KMS-11 (cell line): ENCODE results near the gene SLC12A7.

ENCODE experiments used
- H2AFZ ChIP-seq: fragments of 200-600 bp; sonication (generic); 2 replicates; pipeline ENCODE4 v1.6.1; 2016; ENCODE audit warnings: antibody characterized with exemption, mixed run types, low read depth
- H3K27ac ChIP-seq: fragments of 200-600 bp; sonication (generic); 2 replicates; pipeline ENCODE4 v1.6.1; 2016; ENCODE audit warnings: mild to moderate bottlenecking, mixed run types
- H3K27me3 ChIP-seq: fragments of 200-600 bp; sonication (generic); 2 replicates; pipeline ENCODE4 v1.6.1; 2017; ENCODE audit warnings: mild to moderate bottlenecking, low read depth, mixed run types, moderate library complexity; ENCODE audit not compliant: insufficient read depth
- H3K36me3 ChIP-seq: fragments of 200-600 bp; sonication (generic); 2 replicates; pipeline ENCODE4 v1.6.1; 2017; ENCODE audit warnings: mild to moderate bottlenecking, mixed run types; ENCODE audit not compliant: insufficient read depth
- H3K4me1 ChIP-seq: fragments of 200-600 bp; sonication (generic); 2 replicates; pipeline ENCODE4 v1.6.1; 2016; ENCODE audit warnings: mild to moderate bottlenecking, low read depth, mixed run types; ENCODE audit not compliant: poor library complexity, severe bottlenecking
- H3K4me2 ChIP-seq: fragments of 200-600 bp; sonication (generic); 2 replicates; pipeline ENCODE4 v1.7.0; 2016; ENCODE audit warnings: mild to moderate bottlenecking, mixed run types
- H3K4me3 ChIP-seq: fragments of 200-600 bp; sonication (generic); IDR thresholded peaks from 2 replicates; pipeline ENCODE4 v1.6.1; 2017; ENCODE audit warnings: low read depth, low read length, mixed read lengths; ENCODE audit not compliant: insufficient read depth
- H3K79me2 ChIP-seq: fragments of 200-600 bp; sonication (generic); 2 replicates; pipeline ENCODE4 v1.6.1; 2016; ENCODE audit warnings: low read depth, mixed run types; ENCODE audit not compliant: insufficient read depth
- H3K9ac ChIP-seq: fragments of 200-600 bp; sonication (generic); 2 replicates; pipeline ENCODE4 v1.6.1; 2016; ENCODE audit warnings: mild to moderate bottlenecking, mixed run types
- H4K20me1 ChIP-seq: fragments of 200-600 bp; sonication (generic); 2 replicates; pipeline ENCODE4 v1.6.1; 2016; ENCODE audit warnings: mild to moderate bottlenecking, mixed run types; ENCODE audit not compliant: insufficient read depth
- TF ChIP-seq, protein P1 (sequence below): fragments of 200-600 bp; sonication (generic); conservative IDR thresholded peaks from 2 replicates; pipeline ENCODE4 v1.6.1; 2017; ENCODE audit warnings: low read depth, mild to moderate bottlenecking, antibody characterized with exemption, low read length, moderate library complexity, mixed read lengths

The SLC12A7 gene

GRCh38 chr5:1013238-1013947 lies 98.5 kb downstream of the SLC12A7 start:
- peaks cover 55% of the 10 kb centered on the region for H3K4me1 ChIP-seq
- peaks cover 40% of the 10 kb centered on the region for H4K20me1 ChIP-seq
- no peak overlapping the region; the same call in 1 of the 2 replicates for H3K4me2 ChIP-seq

DNA sequence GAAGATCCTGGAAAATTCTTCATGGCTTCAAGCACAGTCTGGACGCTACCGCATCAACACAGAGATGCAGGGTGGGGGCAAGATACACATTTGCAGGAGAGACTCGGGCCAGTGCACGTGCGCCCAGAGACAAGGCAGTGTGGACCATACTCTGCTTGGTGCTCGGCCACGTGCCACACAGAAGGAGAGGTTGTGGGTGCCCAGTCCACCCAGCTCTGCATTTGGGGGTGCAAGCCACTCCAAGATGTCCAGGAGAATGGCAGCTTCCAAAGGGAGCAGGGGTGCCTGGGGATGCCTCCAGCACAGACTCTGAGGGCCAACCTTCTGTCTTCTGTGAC lies 99.0 kb downstream of the SLC12A7 start:
- no peaks in the 10 kb centered on the region for H3K27me3 ChIP-seq
- H3K4me2 ChIP-seq: no peak overlapping the region; the same call in 1 of the 2 replicates
- peaks cover 16% of the 10 kb centered on the region; the same call in 1 of the 2 replicates for H3K36me3 ChIP-seq
- H3K4me1 ChIP-seq: peaks cover 55% of the 10 kb centered on the region
- TF ChIP-seq, protein P1, sequence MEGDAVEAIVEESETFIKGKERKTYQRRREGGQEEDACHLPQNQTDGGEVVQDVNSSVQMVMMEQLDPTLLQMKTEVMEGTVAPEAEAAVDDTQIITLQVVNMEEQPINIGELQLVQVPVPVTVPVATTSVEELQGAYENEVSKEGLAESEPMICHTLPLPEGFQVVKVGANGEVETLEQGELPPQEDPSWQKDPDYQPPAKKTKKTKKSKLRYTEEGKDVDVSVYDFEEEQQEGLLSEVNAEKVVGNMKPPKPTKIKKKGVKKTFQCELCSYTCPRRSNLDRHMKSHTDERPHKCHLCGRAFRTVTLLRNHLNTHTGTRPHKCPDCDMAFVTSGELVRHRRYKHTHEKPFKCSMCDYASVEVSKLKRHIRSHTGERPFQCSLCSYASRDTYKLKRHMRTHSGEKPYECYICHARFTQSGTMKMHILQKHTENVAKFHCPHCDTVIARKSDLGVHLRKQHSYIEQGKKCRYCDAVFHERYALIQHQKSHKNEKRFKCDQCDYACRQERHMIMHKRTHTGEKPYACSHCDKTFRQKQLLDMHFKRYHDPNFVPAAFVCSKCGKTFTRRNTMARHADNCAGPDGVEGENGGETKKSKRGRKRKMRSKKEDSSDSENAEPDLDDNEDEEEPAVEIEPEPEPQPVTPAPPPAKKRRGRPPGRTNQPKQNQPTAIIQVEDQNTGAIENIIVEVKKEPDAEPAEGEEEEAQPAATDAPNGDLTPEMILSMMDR: no peak
- no peak overlapping the region for H2AFZ ChIP-seq
- H3K27ac ChIP-seq: no peak overlapping the region; the same call in 1 of the 2 replicates
- no peak overlapping the region for H3K9ac ChIP-seq
- H4K20me1 ChIP-seq: peaks cover 40% of the 10 kb centered on the region
- H3K79me2 ChIP-seq: peaks cover 88% of the 10 kb centered on the region
- no peak overlapping the region for H3K4me3 ChIP-seq

More at GRCh38 chr5:1013238-1013947, 98.5 kb downstream of the SLC12A7 start:
- Histone ChIP-seq H2AFZ (no peak overlapping the region), H3K27me3 (no peaks in the 10 kb centered on the region), H3K36me3 (peaks cover 16% of the 10 kb centered on the region; the same call in 1 of the 2 replicates), H3K4me3 (no peak overlapping the region), H3K27ac (no peak overlapping the region; the same call in 1 of the 2 replicates), H3K9ac (no peak overlapping the region), H3K79me2 (peaks cover 93% of the 10 kb centered on the region)
- TF ChIP-seq, protein P1: no peak

DNA sequence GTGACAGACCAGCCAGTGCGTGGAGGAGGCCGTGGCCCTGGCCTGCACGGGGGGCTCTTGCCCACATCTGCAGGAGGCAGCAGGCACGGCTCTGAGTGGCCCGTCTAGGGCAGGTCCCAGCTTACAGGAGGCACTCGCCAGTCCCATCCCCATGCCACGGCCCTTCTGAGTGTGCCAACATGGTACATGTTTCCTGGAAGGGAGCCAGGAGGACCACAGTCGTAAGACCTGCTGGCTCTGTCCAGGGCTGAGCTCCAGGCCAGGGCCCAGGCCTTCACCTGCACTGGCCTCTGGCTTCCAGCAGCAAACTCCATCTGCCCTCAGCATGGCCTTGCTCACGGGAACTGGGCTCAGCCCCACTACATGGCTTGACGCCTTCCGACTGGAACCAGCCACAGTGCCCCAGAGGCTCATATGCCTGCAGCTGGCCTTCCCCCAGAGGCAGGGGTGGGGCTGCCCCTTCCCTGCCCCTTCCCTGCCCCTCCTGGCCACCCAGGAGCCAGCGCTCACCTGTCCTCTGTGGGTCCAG lies 99.5 kb downstream of the SLC12A7 start:
- Histone ChIP-seq H3K79me2 (peaks cover 83% of the 10 kb centered on the region), H3K4me2 (no peak overlapping the region; the same call in 1 of the 2 replicates)
- TF ChIP-seq, protein P1: no peak

DNA sequence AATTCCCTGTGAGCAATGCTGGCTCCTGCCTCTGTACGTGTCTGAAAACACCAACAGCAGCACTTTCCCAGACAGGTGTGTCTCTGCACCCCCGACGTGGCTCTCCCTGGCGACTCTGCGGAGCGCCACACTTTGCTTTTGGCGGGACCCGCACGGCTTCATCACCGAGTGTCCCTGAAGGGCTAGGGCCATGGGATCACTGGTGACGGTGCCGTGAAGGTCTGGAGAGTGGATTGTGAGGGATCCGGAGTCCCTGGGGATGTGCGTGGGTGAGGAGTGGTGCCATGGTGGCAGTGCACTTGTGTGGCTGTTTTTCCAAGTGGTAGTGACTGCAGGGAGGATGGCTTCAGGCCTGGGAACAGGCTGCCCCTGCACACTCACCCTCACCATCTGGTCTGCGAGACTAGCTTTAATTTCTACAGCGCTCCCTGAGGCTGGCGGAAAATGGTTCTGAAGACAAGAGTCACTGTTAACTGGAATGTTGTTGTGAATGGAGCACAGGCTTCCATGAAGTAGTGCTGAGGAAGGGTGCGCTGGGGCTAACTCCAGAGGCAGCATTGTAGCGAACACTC lies 100.0 kb downstream of the SLC12A7 start:
- Histone ChIP-seq H3K9ac (no peak overlapping the region), H4K20me1 (peaks cover 40% of the 10 kb centered on the region), H3K4me2 (peak overlapping the region; percentile 64), H3K27me3 (no peaks in the 10 kb centered on the region), H2AFZ (no peak overlapping the region), H3K79me2 (peaks cover 77% of the 10 kb centered on the region), H3K4me1 (peaks cover 55% of the 10 kb centered on the region), H3K36me3 (peaks cover 16% of the 10 kb centered on the region; the same call in 1 of the 2 replicates), H3K27ac (no peak overlapping the region), H3K4me3 (no peak overlapping the region)
- TF ChIP-seq, protein P1: no peak

More for the DNA sequence above, 99.5 kb downstream of the SLC12A7 start:
- Histone ChIP-seq H3K9ac (no peak overlapping the region), H3K27ac (no peak overlapping the region; the same call in 1 of the 2 replicates), H3K36me3 (peaks cover 16% of the 10 kb centered on the region; the same call in 1 of the 2 replicates), H3K27me3 (no peaks in the 10 kb centered on the region), H4K20me1 (peaks cover 40% of the 10 kb centered on the region), H3K4me1 (peaks cover 55% of the 10 kb centered on the region), H3K4me3 (no peak overlapping the region), H2AFZ (no peak overlapping the region)
